CD4-positive, alpha-beta T cell treated with Interleukin-15 for 4 hours (primary cell): Measurements from ENCODE around the gene LTBP4.
"Not testable (repeated sequence)": the region's sequence is repeated elsewhere in the genome, so short reads cannot be mapped to it uniquely, and the experiment has no call there.

Experiments
- DNase-seq: peaks from one replicate; pipeline ENCODE4 v3.0.0-alpha.2; 2020; ENCODE audit warnings: low spot score

LTBP4 gene

GRCh38 chr19:40601134-40601974 lies at the start of gene LTBP4:
TSS of gene LTBP4 (plus strand) at chr19:40601369. CDS start at chr19:40601388, 19 bp downstream.
- peak; percentile 22 for DNase-seq

- no peak for DNase-seq
Measured at GRCh38 chr19:40552848-40553247, 48.3 kb upstream of the LTBP4 start.

- DNase-seq = no peak
Measured at GRCh38 chr19:40553885-40554857, 47.0 kb upstream of the LTBP4 start.

GRCh38 chr19:40555978-40556689 lies 45.0 kb upstream of the LTBP4 start:
- no peak for DNase-seq

GRCh38 chr19:40556953-40557530 lies 44.1 kb upstream of the LTBP4 start:
- DNase-seq = no peak

GRCh38 chr19:40559394-40559793 lies 41.8 kb upstream of the LTBP4 start:
- no peak for DNase-seq

GRCh38 chr19:40560092-40560507 lies 41.1 kb upstream of the LTBP4 start:
- no peak for DNase-seq

GRCh38 chr19:40561947-40562346 lies 39.2 kb upstream of the LTBP4 start:
- DNase-seq = no peak

- DNase-seq = not testable (repeated sequence)
Measured at GRCh38 chr19:40564535-40564934, 36.6 kb upstream of the LTBP4 start.

GRCh38 chr19:40565355-40565754 lies 35.8 kb upstream of the LTBP4 start:
- no peak for DNase-seq

GRCh38 chr19:40565910-40566495 lies 35.2 kb upstream of the LTBP4 start:
- DNase-seq = no peak

- no peak for DNase-seq
Measured at GRCh38 chr19:40567040-40567749, 34.0 kb upstream of the LTBP4 start.

GRCh38 chr19:40567750-40568494 lies 33.2 kb upstream of the LTBP4 start:
- no peak for DNase-seq

GRCh38 chr19:40570313-40571004 lies 30.7 kb upstream of the LTBP4 start:
- DNase-seq = peak; percentile 98

GRCh38 chr19:40571005-40571318 lies 30.2 kb upstream of the LTBP4 start:
- no peak for DNase-seq

GRCh38 chr19:40571831-40572495 lies 29.2 kb upstream of the LTBP4 start:
- DNase-seq = no peak

- no peak for DNase-seq
Measured at GRCh38 chr19:40575326-40575725, 25.8 kb upstream of the LTBP4 start.

- no peak for DNase-seq
Measured at GRCh38 chr19:40576151-40576584, 25.0 kb upstream of the LTBP4 start.
